DOHH2 (cell line): ENCODE results near the gene SHC3.

Experiments used
- H3F3A ChIP-seq: fragments of 200-600 bp; sonication (generic), shearing (Covaris generic); 2 replicates; pipeline ENCODE4 v1.6.0; 2016; ENCODE audit warnings: antibody characterized with exemption, mild to moderate bottlenecking; ENCODE audit not compliant: control insufficient read depth, insufficient read depth
- H3K27ac ChIP-seq: fragments of 200-600 bp; sonication (generic); 2 replicates; pipeline ENCODE4 v1.5.1; 2014; ENCODE audit warnings: low read depth, mild to moderate bottlenecking, low read length, moderate library complexity
- H3K27me3 ChIP-seq: fragments of 200-600 bp; sonication (generic); 2 replicates; pipeline ENCODE4 v1.6.1; 2014; ENCODE audit warnings: mild to moderate bottlenecking, low read length, mixed read lengths; ENCODE audit not compliant: control insufficient read depth
- H3K36me3 ChIP-seq: fragments of 200-600 bp; sonication (generic); 2 replicates; pipeline ENCODE4 v1.6.1; 2014; ENCODE audit warnings: mild to moderate bottlenecking, low read length, moderate library complexity, mixed read lengths; ENCODE audit not compliant: control insufficient read depth
- H3K4me1 ChIP-seq: fragments of 200-600 bp; sonication (generic); 2 replicates; pipeline ENCODE4 v1.6.1; 2014; ENCODE audit warnings: mild to moderate bottlenecking, low read length, mixed read lengths; ENCODE audit not compliant: control insufficient read depth
- H3K4me2 ChIP-seq: fragments of 200-600 bp; sonication (generic); 2 replicates; pipeline ENCODE4 v1.6.0; 2014; ENCODE audit warnings: mild to moderate bottlenecking, low read length, moderate library complexity
- H3K4me3 ChIP-seq: fragments of 200-600 bp; sonication (generic); 2 replicates; pipeline ENCODE4 v1.5.1; 2014; ENCODE audit warnings: mild to moderate bottlenecking, low read length, mixed read lengths
- H3K79me2 ChIP-seq: fragments of 200-600 bp; sonication (generic); 2 replicates; pipeline ENCODE4 v1.6.1; 2014; ENCODE audit warnings: mild to moderate bottlenecking, low read length, mixed read lengths; ENCODE audit not compliant: control insufficient read depth
- H3K9me2 ChIP-seq: fragments of 200-600 bp; sonication (generic); replicated peaks from 2 replicates; pipeline ENCODE4 v1.6.1; 2014; ENCODE audit warnings: mild to moderate bottlenecking, low read length, mixed read lengths; ENCODE audit not compliant: control insufficient read depth
- H3K9me3 ChIP-seq: fragments of 200-600 bp; sonication (generic); 2 replicates; pipeline ENCODE4 v1.6.1; 2014; ENCODE audit warnings: antibody characterized with exemption, low read length, mixed read lengths; ENCODE audit not compliant: control insufficient read depth, insufficient read depth
- H4K20me1 ChIP-seq: fragments of 200-600 bp; sonication (generic); 2 replicates; pipeline ENCODE4 v1.6.0; 2014; ENCODE audit warnings: low read depth, mild to moderate bottlenecking, antibody characterized with exemption, low read length, moderate library complexity; ENCODE audit not compliant: control insufficient read depth, insufficient read depth
- EZH2phosphoT487 ChIP-seq: fragments of 200-600 bp; sonication (generic); IDR thresholded peaks from 2 replicates; pipeline ENCODE4 v1.6.1; 2017; ENCODE audit warnings: borderline replicate concordance, mild to moderate bottlenecking, antibody characterized with exemption, low read length, moderate library complexity, mixed read lengths
- TF ChIP-seq, protein P1 (sequence below): fragments of 200-600 bp; sonication (generic); IDR thresholded peaks from one replicate; pipeline ENCODE4 v1.5.1; 2014; ENCODE audit warnings: antibody characterized with exemption, mild to moderate bottlenecking, low read depth, low read length; ENCODE audit not compliant: poor library complexity, severe bottlenecking

Gene SHC3

DNA sequence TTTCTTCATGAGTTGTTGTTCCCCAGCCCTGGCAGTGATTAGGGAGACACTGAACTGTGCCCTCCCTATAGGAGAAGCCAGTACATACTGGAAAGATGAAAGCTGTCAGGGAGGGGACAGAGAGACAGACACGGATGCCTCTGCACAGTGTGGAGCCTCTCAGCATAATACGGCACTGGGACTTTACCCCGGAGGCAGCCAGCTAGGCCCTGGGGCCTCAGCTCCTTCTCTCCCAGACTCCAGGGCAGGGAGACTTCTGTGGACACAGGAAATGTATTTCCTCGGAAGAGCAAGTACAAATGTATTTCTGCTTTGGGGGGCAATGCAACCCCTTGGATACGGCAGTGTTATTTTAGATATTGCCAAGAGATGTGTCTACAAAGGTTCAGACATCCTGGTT lies 125.3 kb downstream of the SHC3 start:
- Histone ChIP-seq H3K36me3 (no peaks in the 10 kb centered on the region), H3K9me2 (no peaks in the 10 kb centered on the region), H3K27me3 (no peaks in the 10 kb centered on the region)

DNA sequence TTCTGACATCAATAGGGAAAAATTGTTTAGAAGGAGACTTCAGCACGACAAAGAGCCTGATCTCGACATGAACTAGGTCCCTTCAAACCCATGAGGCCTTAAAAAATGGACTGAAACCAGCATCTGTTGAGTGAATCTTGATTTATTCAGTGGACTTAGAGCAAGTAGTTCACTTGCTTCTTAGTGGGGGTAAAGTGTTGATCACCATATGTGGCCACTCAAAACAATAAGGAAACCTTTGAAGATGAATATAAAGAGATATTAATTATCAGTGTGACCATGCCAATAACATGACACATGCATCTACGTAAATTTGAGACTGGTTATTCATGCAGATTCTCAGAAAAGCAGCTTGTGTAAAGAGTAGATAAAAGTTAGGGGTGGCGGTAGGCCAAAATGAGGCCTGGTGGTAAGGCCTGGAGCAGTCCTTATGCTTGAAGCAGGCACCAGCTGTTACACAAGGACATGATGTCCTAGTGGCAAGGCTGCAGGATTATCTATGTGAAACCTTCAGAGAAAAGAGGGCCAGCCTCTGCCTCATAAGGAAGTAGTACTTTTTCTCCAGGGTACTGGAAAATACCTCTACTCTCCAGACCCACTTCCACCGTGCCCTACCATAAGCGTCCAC lies 126.0 kb downstream of the SHC3 start:
- no peaks in the 10 kb centered on the region for H3K27me3 ChIP-seq
- H3K36me3 ChIP-seq, result no peaks in the 10 kb centered on the region
- no peak for TF ChIP-seq EZH2phosphoT487
- TF ChIP-seq, protein P1, sequence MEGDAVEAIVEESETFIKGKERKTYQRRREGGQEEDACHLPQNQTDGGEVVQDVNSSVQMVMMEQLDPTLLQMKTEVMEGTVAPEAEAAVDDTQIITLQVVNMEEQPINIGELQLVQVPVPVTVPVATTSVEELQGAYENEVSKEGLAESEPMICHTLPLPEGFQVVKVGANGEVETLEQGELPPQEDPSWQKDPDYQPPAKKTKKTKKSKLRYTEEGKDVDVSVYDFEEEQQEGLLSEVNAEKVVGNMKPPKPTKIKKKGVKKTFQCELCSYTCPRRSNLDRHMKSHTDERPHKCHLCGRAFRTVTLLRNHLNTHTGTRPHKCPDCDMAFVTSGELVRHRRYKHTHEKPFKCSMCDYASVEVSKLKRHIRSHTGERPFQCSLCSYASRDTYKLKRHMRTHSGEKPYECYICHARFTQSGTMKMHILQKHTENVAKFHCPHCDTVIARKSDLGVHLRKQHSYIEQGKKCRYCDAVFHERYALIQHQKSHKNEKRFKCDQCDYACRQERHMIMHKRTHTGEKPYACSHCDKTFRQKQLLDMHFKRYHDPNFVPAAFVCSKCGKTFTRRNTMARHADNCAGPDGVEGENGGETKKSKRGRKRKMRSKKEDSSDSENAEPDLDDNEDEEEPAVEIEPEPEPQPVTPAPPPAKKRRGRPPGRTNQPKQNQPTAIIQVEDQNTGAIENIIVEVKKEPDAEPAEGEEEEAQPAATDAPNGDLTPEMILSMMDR, result no peak
- no peaks in the 10 kb centered on the region for H3K79me2 ChIP-seq
- H3K9me2 ChIP-seq, result no peaks in the 10 kb centered on the region
- no peaks in the 10 kb centered on the region for H3K4me1 ChIP-seq
- no peak overlapping the region for H3K4me3 ChIP-seq
- no peak overlapping the region for H3K27ac ChIP-seq
- H3K4me2 ChIP-seq, result no peak overlapping the region
- H3F3A ChIP-seq, result no peaks in the 10 kb centered on the region
- H4K20me1 ChIP-seq, result no peaks in the 10 kb centered on the region
- H3K9me3 ChIP-seq, result no peaks in the 10 kb centered on the region

More for the DNA sequence above, 125.3 kb downstream of the SHC3 start:
- Histone ChIP-seq H3K9me3 (no peaks in the 10 kb centered on the region), H3F3A (no peaks in the 10 kb centered on the region), H3K79me2 (no peaks in the 10 kb centered on the region), H3K4me2 (no peak overlapping the region), H4K20me1 (no peaks in the 10 kb centered on the region), H3K4me1 (no peaks in the 10 kb centered on the region), H3K27ac (no peak overlapping the region), H3K4me3 (no peak overlapping the region)
- no peak for TF ChIP-seq EZH2phosphoT487

DNA sequence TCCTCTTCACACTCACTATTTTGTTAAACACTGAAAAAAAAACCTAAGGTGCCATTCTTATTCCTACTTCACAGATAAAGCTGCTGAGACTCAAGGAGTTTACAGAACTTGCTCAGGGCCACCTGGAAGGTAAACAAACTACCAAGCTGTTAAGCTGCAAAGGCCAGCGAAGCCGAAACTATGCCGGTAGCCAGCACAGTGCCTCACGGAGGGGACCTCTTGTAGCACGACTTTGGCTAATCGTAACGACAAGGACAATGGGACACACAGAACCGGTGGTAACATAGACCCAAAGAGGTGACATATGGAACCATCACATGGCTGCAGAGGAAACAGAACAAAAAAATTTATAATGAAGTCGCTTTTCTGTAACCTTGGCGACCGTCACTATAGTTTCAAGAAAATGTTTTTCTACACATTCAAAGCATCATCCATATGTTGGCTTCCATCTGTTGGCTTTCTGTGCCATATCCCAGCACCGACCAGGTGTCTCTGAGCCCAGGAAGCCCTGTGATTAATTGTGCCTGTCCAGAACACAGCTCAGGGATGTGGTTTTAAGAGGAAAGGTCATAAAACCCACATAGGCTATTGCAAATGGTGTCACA lies 127.1 kb downstream of the SHC3 start:
- no peak overlapping the region for H3K27ac ChIP-seq
- no peaks in the 10 kb centered on the region for H3K9me3 ChIP-seq
- TF ChIP-seq, protein P1, result no peak
- TF ChIP-seq EZH2phosphoT487, result no peak
- H3K36me3 ChIP-seq, result no peaks in the 10 kb centered on the region
- H3K79me2 ChIP-seq, result no peaks in the 10 kb centered on the region
- no peaks in the 10 kb centered on the region for H3K4me1 ChIP-seq
- no peaks in the 10 kb centered on the region for H3F3A ChIP-seq
- H3K27me3 ChIP-seq, result no peaks in the 10 kb centered on the region
- H4K20me1 ChIP-seq, result no peaks in the 10 kb centered on the region
- H3K4me3 ChIP-seq, result no peak overlapping the region
- no peaks in the 10 kb centered on the region for H3K9me2 ChIP-seq
- no peak overlapping the region for H3K4me2 ChIP-seq

DNA sequence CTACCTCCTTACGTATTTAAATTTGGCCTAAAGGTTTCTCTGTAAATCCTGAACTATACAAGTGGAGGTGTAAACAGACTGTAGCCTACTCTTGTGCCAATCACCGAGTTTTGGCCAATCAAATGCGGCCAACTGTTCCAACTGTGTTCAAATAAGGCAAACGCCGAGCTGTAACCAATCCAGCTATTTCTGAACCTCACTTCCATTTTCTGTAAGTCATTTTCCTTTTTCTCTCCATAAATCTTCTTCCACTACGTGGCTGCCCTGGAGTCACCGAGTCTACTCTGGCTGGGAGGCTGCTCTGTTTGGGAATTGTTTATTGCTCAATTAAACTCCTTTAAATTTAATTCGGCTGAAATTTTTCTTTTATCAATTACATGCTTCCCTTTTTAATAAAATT lies 129.0 kb downstream of the SHC3 start:
- Histone ChIP-seq H3K9me2 (no peaks in the 10 kb centered on the region), H3K79me2 (no peaks in the 10 kb centered on the region)
- TF ChIP-seq EZH2phosphoT487, result no peak
- TF ChIP-seq, protein P1, result no peak

More for the DNA sequence above, 129.0 kb downstream of the SHC3 start:
- Histone ChIP-seq H3K27ac (no peak overlapping the region), H3K4me2 (no peak overlapping the region), H3K4me1 (no peaks in the 10 kb centered on the region), H3K9me3 (no peaks in the 10 kb centered on the region), H3K36me3 (no peaks in the 10 kb centered on the region), H4K20me1 (no peaks in the 10 kb centered on the region), H3K4me3 (no peak overlapping the region), H3F3A (no peaks in the 10 kb centered on the region), H3K27me3 (no peaks in the 10 kb centered on the region)
